GM10266 (cell line): ENCODE data around the gene CA10.

Experiments
- DNase-seq: peaks from one replicate; pipeline ENCODE4 v3.0.0; 2012; ENCODE audit errors: extremely low spot score
- TF ChIP-seq, protein P1 (sequence below): IDR thresholded peaks from 2 replicates; pipeline ENCODE4 v1.5.1; 2012; ENCODE audit warnings: mild to moderate bottlenecking, low read depth; ENCODE audit not compliant: control insufficient read depth, insufficient read depth; ENCODE audit errors: missing control alignments

The CA10 gene

GRCh38 chr17:51666971-51667705 lies 491.4 kb downstream of the CA10 start:
- no peak for DNase-seq
- TF ChIP-seq, protein P1, sequence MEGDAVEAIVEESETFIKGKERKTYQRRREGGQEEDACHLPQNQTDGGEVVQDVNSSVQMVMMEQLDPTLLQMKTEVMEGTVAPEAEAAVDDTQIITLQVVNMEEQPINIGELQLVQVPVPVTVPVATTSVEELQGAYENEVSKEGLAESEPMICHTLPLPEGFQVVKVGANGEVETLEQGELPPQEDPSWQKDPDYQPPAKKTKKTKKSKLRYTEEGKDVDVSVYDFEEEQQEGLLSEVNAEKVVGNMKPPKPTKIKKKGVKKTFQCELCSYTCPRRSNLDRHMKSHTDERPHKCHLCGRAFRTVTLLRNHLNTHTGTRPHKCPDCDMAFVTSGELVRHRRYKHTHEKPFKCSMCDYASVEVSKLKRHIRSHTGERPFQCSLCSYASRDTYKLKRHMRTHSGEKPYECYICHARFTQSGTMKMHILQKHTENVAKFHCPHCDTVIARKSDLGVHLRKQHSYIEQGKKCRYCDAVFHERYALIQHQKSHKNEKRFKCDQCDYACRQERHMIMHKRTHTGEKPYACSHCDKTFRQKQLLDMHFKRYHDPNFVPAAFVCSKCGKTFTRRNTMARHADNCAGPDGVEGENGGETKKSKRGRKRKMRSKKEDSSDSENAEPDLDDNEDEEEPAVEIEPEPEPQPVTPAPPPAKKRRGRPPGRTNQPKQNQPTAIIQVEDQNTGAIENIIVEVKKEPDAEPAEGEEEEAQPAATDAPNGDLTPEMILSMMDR, result no peak

DNA sequence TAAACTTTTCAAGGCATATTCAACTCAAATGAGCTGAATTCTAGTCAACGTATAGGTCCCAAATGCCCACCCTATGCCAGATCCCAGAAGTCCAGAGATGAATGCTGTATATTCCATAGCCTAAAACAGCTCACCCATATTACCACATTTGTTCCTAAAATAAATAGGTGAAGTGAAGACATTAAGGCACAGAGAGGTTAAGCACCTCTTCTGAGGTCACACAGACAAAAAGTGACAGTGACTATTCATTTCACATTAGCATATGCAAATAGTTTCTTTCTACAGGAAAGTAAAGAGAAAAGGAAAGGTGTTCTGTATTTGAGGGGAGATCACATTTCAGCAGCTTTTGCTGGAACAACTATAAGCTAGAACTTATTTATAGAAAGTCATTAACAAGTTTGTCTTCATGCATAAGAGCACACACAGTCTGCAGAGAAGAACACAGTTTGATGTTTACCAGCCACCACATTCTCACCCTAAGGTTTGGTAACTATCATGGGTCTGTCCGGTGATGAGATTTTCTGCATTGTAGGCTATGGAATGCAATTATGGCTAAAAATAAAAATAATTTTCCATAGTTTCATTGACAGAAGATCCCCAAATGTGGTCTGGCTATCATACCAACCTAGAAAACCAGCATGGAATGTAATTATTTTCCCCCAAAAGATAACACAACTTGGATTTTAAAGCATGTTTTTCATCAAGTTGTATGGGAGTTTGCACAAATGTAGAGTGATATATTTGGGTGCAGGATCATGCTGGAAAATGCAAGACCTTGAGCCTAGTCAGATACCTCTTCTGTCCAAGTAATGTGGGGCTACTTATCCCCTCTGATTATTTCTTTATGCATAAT lies 496.1 kb downstream of the CA10 start:
- DNase-seq, result no peak
- TF ChIP-seq, protein P1, result no peak

DNA sequence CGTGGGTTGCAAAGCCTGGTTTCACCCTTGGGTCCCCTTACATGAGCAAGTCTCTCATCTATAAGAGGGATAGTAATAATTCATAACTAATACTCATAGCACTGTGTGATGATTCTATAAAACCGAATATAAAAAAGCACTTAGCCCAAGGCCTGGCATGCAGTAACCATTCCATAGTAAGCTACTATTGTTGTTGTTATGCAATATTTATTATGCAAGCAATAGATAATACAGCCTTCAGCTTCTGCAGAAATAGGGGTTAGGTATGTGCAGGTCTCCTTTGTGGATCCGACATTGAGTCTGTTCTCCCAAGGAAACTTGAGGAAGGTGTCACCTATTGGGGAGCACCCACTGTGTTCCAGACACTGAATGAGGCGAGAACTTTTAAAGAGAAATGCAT lies 497.1 kb downstream of the CA10 start:
- TF ChIP-seq, protein P1, result no peak
- no peak for DNase-seq

DNA sequence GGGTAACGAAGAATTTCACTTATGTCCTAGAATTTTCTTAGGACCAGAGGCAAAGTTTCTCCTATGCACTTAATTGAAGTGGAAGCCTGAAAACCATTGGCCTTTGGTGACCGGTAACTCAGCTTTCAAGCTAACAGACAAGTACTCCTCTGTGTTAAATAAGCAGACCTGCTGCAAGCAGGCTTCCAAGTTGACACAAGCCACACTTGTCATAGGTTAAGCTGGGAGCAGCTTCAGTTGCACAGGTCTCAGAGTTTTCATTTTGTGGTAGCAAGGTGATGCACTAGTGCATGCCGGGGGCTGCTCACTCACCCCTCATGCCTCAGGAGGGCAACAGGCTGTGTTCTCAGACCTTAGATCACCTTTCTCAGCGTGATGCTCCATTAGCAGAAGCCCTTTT lies 498.2 kb downstream of the CA10 start:
- TF ChIP-seq, protein P1, result no peak
- DNase-seq, result no peak

DNA sequence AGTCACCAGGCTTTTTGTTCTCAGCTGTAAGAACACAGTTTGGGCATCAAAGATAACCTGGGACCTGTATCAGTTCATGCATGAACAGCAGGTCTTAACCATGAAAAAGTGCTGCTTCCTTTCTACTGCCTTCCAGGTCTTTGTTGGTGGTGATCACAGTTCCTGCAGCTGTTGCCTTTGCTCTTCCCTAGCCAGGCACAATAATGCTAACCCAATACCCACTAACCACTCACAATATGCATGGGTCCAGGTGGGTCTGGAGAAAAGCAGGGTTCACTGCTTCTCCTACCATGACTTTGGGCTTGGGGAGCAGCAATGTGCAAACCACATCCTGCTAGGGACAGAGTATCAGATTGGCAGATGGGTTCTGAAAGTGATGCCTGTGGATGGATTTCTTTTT lies 501.3 kb downstream of the CA10 start:
- no peak for DNase-seq
- TF ChIP-seq, protein P1, result no peak

DNA sequence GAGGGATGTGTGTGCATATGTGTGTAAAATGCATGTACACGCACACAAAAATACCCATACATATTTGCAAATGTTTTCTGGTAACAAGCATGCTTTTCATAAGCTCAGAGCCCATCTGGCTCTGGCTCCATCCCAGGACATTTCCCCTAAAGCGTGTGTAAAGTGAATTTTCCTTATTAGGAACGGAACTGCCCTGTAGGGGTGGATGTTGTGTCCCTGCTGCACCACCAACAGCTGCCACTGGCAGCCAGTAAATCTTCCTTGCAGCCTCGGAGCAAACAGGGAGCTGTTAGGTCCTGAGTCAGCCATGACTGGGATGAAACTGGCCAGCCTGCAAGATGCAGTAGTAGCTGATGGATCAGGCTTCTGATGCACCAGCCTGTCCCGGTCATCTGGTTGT lies 504.6 kb downstream of the CA10 start:
- no peak for DNase-seq
- TF ChIP-seq, protein P1, result no peak

DNA sequence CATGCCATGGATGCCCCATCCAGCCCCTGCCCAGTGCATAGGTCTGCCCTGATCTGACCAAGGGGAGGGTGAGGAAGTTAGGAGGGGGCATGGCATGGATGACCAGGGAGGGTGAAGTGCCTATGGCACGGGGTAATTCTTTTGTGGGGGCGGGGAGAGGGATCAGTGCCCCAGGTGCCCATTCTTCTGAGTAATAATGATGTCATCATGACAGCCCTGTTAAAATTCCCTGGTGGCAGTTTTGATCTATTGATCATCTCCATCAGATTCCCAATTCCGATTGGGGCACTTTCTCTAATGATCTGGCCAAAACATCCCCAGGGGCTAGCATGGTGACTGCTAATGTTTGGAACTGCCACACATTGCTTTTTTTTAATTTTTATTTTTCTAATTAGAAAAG lies 506.0 kb downstream of the CA10 start:
- TF ChIP-seq, protein P1, result no peak
- no peak for DNase-seq
